GM18520 (cell line): ENCODE results near the gene PITHD1.
"Not testable (repeated sequence)": the region's sequence is repeated elsewhere in the genome, so short reads cannot be mapped to it uniquely, and the experiment has no call there.

ENCODE experiments used
- ATAC-seq: cut with Tn5 transposase; IDR thresholded peaks from one replicate; pipeline ENCODE4 v1.9.1; 2021; ENCODE audit not compliant: unreplicated experiment

Gene PITHD1

GRCh38 chr1:23823767-23824166 is 45.5 kb downstream of the PITHD1 start:
- ATAC-seq: no peak

DNA sequence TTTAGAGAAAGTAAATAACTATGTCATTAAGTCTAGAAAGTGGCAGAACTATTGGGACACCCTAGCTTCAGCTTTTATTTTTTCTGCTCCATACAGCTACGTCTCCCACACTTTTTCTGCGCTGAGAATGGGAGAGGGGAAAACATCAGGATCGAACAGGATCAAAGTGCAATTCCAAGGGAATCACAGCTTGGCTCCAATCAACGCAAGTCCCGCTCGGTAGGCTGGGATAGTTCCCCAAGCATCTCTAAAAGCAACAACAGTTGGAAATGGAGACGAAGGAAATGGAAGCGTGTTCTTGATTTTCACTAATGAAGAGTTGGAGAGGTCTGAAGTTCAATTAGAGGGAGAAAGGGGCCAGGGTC is 46.5 kb downstream of the PITHD1 start:
- ATAC-seq: no peak

GRCh38 chr1:23825076-23825761 is 47.0 kb downstream of the PITHD1 start, which contains the start of gene HMGCL:
HMGCL (minus strand) TSS chr1:23825429; CDS start chr1:23825415, 14 bp downstream.
- ATAC-seq: peak; percentile 73

- ATAC-seq: peak; percentile 49
Observed at GRCh38 chr1:23825762-23826522, 47.7 kb downstream of the PITHD1 start.

- ATAC-seq: not testable (repeated sequence)
Observed at GRCh38 chr1:23826590-23826989, 48.4 kb downstream of the PITHD1 start.

- ATAC-seq: no peak
Observed at GRCh38 chr1:23827717-23828116, 49.5 kb downstream of the PITHD1 start.

DNA sequence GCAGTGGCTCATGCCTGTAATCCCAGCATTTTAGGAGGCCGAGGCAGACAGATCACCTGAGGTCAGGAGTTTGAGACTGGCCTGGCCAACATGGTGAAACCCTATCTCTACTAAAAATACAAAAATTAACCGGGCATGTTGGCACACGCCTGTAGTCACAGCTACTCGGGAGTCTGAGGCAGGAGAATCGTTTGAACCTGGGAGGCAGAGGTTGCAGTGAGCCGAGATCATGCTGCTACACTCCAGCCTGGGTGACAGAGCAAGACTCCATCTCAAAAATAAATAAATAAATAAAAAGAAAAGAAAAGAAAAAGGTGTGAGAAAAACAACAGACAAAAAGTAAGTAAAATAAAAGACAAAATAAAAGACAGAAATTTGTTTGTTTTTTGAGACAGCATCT is 55.9 kb downstream of the PITHD1 start:
- ATAC-seq: not testable (repeated sequence)

GRCh38 chr1:23836037-23836436 is 57.8 kb downstream of the PITHD1 start:
- ATAC-seq: no peak
